Fibroblast of lung (primary cell): Measurements from ENCODE around the gene GRAP.
"Not testable (repeated sequence)": the region's sequence is repeated elsewhere in the genome, so short reads cannot be mapped to it uniquely, and the experiment has no call there.

ENCODE experiments used
- EZH2 ChIP-seq: IDR thresholded peaks from 2 replicates; pipeline ENCODE4 v1.5.1; 2012; ENCODE audit warnings: low read length, control low read depth, mild to moderate bottlenecking; ENCODE audit errors: missing control alignments
- TF ChIP-seq, protein P1 (sequence below), 2 donors: IDR thresholded peaks in 1 of 2; conservative IDR thresholded peaks in 1 of 2; 1 replicate in 1 of 2; 2 replicates in 1 of 2; pipeline ENCODE4 v1.5.1; 2011 to 2012; ENCODE audit warnings: low read length in 2 of 2, control low read depth in 1 of 2, inconsistent platforms in 1 of 2, low read depth in 1 of 2, mild to moderate bottlenecking in 1 of 2

DNA sequence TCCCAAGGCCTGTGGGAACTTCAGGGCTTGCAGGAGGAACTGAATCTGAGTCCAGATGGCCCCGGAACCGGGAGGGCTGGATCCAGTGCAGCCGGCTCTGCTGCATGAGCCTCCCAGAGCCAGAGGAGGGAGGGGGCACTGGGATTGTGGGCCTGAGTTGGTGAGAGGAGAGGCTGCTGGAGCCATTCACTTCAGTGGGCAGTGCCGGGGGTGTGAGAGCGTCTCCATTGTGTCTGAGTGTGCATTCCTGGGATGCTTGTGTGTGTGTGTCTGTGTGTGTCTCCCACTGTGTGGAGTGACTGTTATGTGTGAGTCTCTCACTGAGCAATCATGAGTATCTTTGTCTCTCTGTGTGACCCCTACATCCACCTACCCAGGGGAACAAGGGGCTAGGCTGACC lies 17.0 kb downstream of the GRAP start:
- not testable (repeated sequence) for TF ChIP-seq EZH2
- TF ChIP-seq, protein P1, sequence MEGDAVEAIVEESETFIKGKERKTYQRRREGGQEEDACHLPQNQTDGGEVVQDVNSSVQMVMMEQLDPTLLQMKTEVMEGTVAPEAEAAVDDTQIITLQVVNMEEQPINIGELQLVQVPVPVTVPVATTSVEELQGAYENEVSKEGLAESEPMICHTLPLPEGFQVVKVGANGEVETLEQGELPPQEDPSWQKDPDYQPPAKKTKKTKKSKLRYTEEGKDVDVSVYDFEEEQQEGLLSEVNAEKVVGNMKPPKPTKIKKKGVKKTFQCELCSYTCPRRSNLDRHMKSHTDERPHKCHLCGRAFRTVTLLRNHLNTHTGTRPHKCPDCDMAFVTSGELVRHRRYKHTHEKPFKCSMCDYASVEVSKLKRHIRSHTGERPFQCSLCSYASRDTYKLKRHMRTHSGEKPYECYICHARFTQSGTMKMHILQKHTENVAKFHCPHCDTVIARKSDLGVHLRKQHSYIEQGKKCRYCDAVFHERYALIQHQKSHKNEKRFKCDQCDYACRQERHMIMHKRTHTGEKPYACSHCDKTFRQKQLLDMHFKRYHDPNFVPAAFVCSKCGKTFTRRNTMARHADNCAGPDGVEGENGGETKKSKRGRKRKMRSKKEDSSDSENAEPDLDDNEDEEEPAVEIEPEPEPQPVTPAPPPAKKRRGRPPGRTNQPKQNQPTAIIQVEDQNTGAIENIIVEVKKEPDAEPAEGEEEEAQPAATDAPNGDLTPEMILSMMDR (conservative IDR thresholded peaks at IDR 0.05 in 1 of 2, IDR thresholded peaks at IDR 0.05 in 1 of 2; ENCODE audit: low read depth in 1 of 2, low read length in 2 of 2): not testable (repeated sequence)
